HEK293 (cell line): ENCODE results near the gene BAHD1.

ENCODE experiments used
- ELK4 ChIP-seq: IDR thresholded peaks from 2 replicates; pipeline ENCODE4 v1.6.1; 2011; ENCODE audit warnings: mild to moderate bottlenecking, low read depth, low read length, borderline replicate concordance
- FEZF1 ChIP-seq: fragments of 450-650 bp; formaldehyde crosslinking; IDR thresholded peaks from 2 replicates; pipeline ENCODE4 v1.5.1; 2016; ENCODE audit warnings: missing biosample characterization, missing genetic modification characterization
- GLI2 ChIP-seq: fragments of 450-650 bp; formaldehyde crosslinking; IDR thresholded peaks from 2 replicates; pipeline ENCODE4; 2017; ENCODE audit warnings: missing biosample characterization, missing genetic modification characterization, low read depth, borderline replicate concordance
- KLF9 ChIP-seq: fragments of 450-650 bp; formaldehyde crosslinking; IDR thresholded peaks from 2 replicates; pipeline ENCODE4 v1.5.1; 2016; ENCODE audit warnings: missing biosample characterization, missing genetic modification characterization, low read depth
- PRDM2 ChIP-seq: fragments of 450-650 bp; formaldehyde crosslinking; IDR thresholded peaks from 2 replicates; pipeline ENCODE4 v1.5.1; 2016; ENCODE audit warnings: missing biosample characterization, missing genetic modification characterization, borderline replicate concordance
- SALL2 ChIP-seq: fragments of 450-650 bp; formaldehyde crosslinking; IDR thresholded peaks from 2 replicates; pipeline ENCODE4 v1.5.0; 2017; ENCODE audit warnings: missing biosample characterization, mild to moderate bottlenecking, missing genetic modification characterization, borderline replicate concordance
- SCRT2 ChIP-seq: fragments of 450-650 bp; formaldehyde crosslinking; IDR thresholded peaks from 2 replicates; pipeline ENCODE4 v1.5.1; 2016; ENCODE audit warnings: missing biosample characterization, missing genetic modification characterization
- SP2 ChIP-seq: fragments of 450-650 bp; formaldehyde crosslinking; IDR thresholded peaks from 2 replicates; pipeline ENCODE4 v1.5.1; 2016; ENCODE audit warnings: missing biosample characterization, missing genetic modification characterization
- TSHZ1 ChIP-seq: fragments of 450-650 bp; formaldehyde crosslinking; IDR thresholded peaks from 2 replicates; pipeline ENCODE4 v1.5.1; 2016; ENCODE audit warnings: missing biosample characterization, missing genetic modification characterization, borderline replicate concordance
- ZBTB17 ChIP-seq: fragments of 450-650 bp; formaldehyde crosslinking; IDR thresholded peaks from 2 replicates; pipeline ENCODE4 v1.5.1; 2016; ENCODE audit warnings: missing biosample characterization, missing genetic modification characterization
- ZIC2 ChIP-seq: fragments of 450-650 bp; formaldehyde crosslinking; IDR thresholded peaks from 2 replicates; pipeline ENCODE4 v1.5.1; 2016; ENCODE audit warnings: missing biosample characterization, missing genetic modification characterization
- ZNF121 ChIP-seq: fragments of 450-650 bp; formaldehyde crosslinking; IDR thresholded peaks from 2 replicates; pipeline ENCODE4 v1.5.1; 2016; ENCODE audit warnings: missing biosample characterization, missing genetic modification characterization
- ZNF148 ChIP-seq: fragments of 450-650 bp; formaldehyde crosslinking; IDR thresholded peaks from 2 replicates; pipeline ENCODE4 v1.5.0; 2017; ENCODE audit warnings: missing biosample characterization, missing genetic modification characterization, borderline replicate concordance
- ZNF155 ChIP-seq: fragments of 450-650 bp; formaldehyde crosslinking; IDR thresholded peaks from 2 replicates; pipeline ENCODE4 v1.5.1; 2016; ENCODE audit warnings: missing biosample characterization, missing genetic modification characterization
- ZNF169 ChIP-seq: fragments of 450-650 bp; formaldehyde crosslinking; IDR thresholded peaks from 2 replicates; pipeline ENCODE4 v1.5.1; 2016; ENCODE audit warnings: missing biosample characterization, missing genetic modification characterization
- ZNF184 ChIP-seq: fragments of 450-650 bp; IDR thresholded peaks from 2 replicates; pipeline ENCODE4 v1.5.1; 2018; ENCODE audit warnings: missing biosample characterization, mild to moderate bottlenecking, missing genetic modification characterization
- ZNF302 ChIP-seq: fragments of 450-650 bp; formaldehyde crosslinking; IDR thresholded peaks from 2 replicates; pipeline ENCODE4 v1.5.1; 2016; ENCODE audit warnings: missing biosample characterization, missing genetic modification characterization, low read depth
- ZNF341 ChIP-seq: fragments of 450-650 bp; formaldehyde crosslinking; IDR thresholded peaks from 2 replicates; pipeline ENCODE4; 2016; ENCODE audit warnings: low read depth, missing biosample characterization, missing genetic modification characterization
- ZNF350 ChIP-seq: fragments of 450-650 bp; formaldehyde crosslinking; IDR thresholded peaks from 2 replicates; pipeline ENCODE4 v1.5.0; 2017; ENCODE audit warnings: missing biosample characterization, mild to moderate bottlenecking, missing genetic modification characterization
- ZNF518A ChIP-seq: fragments of 450-650 bp; formaldehyde crosslinking; conservative IDR thresholded peaks from 2 replicates; pipeline ENCODE4 v1.5.1; 2016; ENCODE audit warnings: low read depth, missing biosample characterization, missing genetic modification characterization
- ZNF548 ChIP-seq: fragments of 450-650 bp; formaldehyde crosslinking; IDR thresholded peaks from 2 replicates; pipeline ENCODE4 v1.5.1; 2016; ENCODE audit warnings: missing biosample characterization, missing genetic modification characterization
- ZNF624 ChIP-seq: fragments of 450-650 bp; formaldehyde crosslinking; IDR thresholded peaks from 2 replicates; pipeline ENCODE4 v1.5.1; 2017; ENCODE audit warnings: missing biosample characterization, missing genetic modification characterization

Gene BAHD1

GRCh38 chr15:40506964-40507571 is 66.3 kb downstream of the BAHD1 start (continued):
- TF ChIP-seq ZNF518A (tag by site-specific recombination), result no peak
- TF ChIP-seq ZNF624, result no peak
- TF ChIP-seq SALL2 (tag by site-specific recombination), result no peak
- TF ChIP-seq SP2, result peak; percentile 47
- no peak for TF ChIP-seq FEZF1 (tag by site-specific recombination)
- no peak for TF ChIP-seq ZNF148
- TF ChIP-seq KLF9 (tag by site-specific recombination), result no peak
- no peak for TF ChIP-seq ZNF302
- peak; percentile 34; the same call in 1 of the 2 replicates for TF ChIP-seq ZBTB17
- TF ChIP-seq TSHZ1 (tag by site-specific recombination), result no peak
- no peak for TF ChIP-seq ZNF169
- no peak for TF ChIP-seq ELK4
- peak; percentile 87 for TF ChIP-seq ZNF341 (tag by site-specific recombination)
- TF ChIP-seq ZNF121 (tag by site-specific recombination), result no peak
- no peak for TF ChIP-seq ZNF548 (tag by site-specific recombination)
- TF ChIP-seq PRDM2 (tag by site-specific recombination), result no peak
- no peak for TF ChIP-seq SCRT2 (tag by site-specific recombination)
- peak; percentile 88 for TF ChIP-seq ZIC2 (tag by site-specific recombination)
- TF ChIP-seq ZNF350 (tag by site-specific recombination), result no peak
- TF ChIP-seq ZNF155 (tag by site-specific recombination), result no peak
- no peak for TF ChIP-seq ZNF184
- no peak for TF ChIP-seq GLI2
